Measurements from ENCODE around the gene DLST.

- TF ChIP-seq ZC3H10 (CRISPR knock-in tag; IDR thresholded peaks at IDR 0.05) (no peak), ESRRG (CRISPR knock-in tag; IDR thresholded peaks at IDR 0.05) (no peak), TCF4 (CRISPR knock-in tag; IDR thresholded peaks at IDR 0.05; ENCODE audit: borderline replicate concordance) (no peak), ARNTL (CRISPR knock-in tag; IDR thresholded peaks at IDR 0.05; ENCODE audit: borderline replicate concordance, low read depth) (no peak), CREB5 (CRISPR knock-in tag; IDR thresholded peaks at IDR 0.05; ENCODE audit: low read depth) (no peak), ZNF70 (CRISPR knock-in tag; IDR thresholded peaks at IDR 0.05) (no peak), CSRNP3 (CRISPR knock-in tag; IDR thresholded peaks at IDR 0.05) (no peak), PPARA (CRISPR knock-in tag; IDR thresholded peaks at IDR 0.05; ENCODE audit: borderline replicate concordance) (no peak)
These were observed 20.6 kb upstream of the DLST start for GRCh38 chr14:74860899-74861733.

All from SK-N-SH treated with all-trans-retinoic acid at 6 μM for 48 hours (cell line).